ENCODE measurements around the gene POLR3G.

The POLR3G gene

GRCh38 chr5:90503596-90503995 lies 28.9 kb downstream of the POLR3G start:
- DNase-seq (ENCODE audit: low spot score): no peak

DNA sequence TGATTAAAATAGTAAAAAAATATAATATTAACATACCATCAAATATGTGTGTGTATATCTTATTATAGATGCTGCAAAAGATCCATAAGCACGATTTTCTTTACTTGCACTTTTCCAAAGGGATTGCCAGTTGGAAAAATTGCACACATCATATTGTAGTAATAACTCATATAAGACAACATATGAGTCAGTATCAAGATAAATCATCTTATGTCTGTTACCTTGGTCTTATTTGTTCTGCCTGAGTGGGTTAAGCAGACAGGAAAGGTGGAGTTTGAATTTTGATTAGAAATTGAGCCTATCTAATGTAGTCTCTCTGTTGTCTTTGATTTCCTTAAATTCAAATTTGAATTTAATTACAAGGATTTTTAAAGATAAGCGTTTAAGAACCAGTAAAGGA lies 30.1 kb downstream of the POLR3G start:
- no peak for DNase-seq (ENCODE audit: low spot score)

GRCh38 chr5:90506221-90506620 lies 31.6 kb downstream of the POLR3G start:
- no peak for DNase-seq (ENCODE audit: low spot score)

- DNase-seq (ENCODE audit: low spot score): no peak
Measured at GRCh38 chr5:90510438-90510837, 35.8 kb downstream of the POLR3G start.

- no peak for DNase-seq (ENCODE audit: low spot score)
Measured at GRCh38 chr5:90514520-90514919, 39.9 kb downstream of the POLR3G start.

GRCh38 chr5:90518661-90519060 lies 44.0 kb downstream of the POLR3G start:
- no peak for DNase-seq (ENCODE audit: low spot score)

GRCh38 chr5:90519081-90519480 lies 44.4 kb downstream of the POLR3G start:
- no peak for DNase-seq (ENCODE audit: low spot score)

DNA sequence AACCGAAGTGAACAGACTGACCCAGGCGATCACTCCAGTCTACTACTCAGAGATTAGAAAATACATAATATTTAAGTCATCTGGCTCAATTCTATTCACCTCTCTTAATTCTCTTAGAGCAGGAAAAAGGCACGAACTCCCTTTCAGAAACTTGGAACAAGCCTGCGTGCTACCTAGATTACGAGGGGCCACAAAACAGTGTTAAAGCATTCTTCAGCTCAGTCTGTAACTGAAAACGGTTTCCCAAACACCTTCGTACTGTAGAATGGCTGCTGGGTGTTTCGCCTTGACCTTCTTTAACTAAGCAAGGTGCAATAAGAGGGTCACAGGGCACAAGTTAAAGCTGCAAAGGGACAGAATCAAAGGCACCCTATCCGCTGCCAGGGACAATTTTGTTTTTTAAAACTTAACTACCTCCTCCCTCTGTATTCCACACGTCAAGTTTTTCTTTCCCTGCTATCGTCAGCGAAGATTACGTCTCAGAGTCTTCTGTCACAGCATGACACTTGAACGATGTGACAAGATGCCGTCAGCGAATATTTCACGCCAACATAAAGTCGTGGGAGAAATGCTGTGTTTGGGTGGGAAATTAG lies 54.0 kb downstream of the POLR3G start:
- DNase-seq (ENCODE audit: low spot score): no peak

GRCh38 chr5:90529194-90529938 lies 54.7 kb downstream of the POLR3G start, which contains the start of gene LYSMD3:
Gene LYSMD3, minus strand, starts transcription at chr5:90529584. Its CDS starts 4,295 bp downstream, at chr5:90525289.
- DNase-seq (ENCODE audit: low spot score): peak; percentile 99

DNA sequence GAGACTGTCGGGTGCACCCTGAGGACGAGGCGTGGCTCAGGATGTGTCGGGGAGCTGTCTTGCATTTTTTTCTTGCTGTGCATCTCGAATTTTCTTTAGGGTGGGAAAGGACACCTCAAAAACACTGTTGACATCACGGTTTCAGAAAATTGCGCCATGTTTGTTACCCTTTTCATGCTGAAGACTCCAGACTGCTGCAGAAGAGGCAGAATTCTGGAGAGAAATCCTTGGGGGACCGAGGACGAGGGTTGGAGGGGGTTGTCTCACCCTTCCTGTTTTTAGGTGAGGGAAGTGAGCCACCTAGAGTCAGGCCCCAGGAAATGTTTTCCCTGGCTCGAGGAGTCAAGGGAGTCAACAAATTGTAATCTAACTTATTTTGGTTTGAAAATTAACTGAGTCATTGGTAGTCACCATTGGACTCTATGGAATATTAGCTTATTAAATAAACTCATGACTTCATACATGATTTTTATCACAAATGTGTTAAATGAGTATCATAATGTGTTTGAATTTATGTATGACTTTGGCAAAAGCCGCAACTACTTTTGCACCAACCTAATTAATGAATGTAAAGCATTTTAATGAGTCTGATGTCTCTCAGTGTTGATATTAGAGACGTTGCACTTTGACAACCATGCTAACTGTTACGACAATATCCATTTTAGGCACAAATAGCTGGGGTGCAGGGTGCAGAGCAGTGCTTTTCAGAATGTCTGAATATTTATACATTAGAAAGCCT lies 55.4 kb downstream of the POLR3G start:
- DNase-seq (ENCODE audit: low spot score): peak; percentile 75

GRCh38 chr5:90530736-90531487 lies 56.2 kb downstream of the POLR3G start:
- DNase-seq (ENCODE audit: low spot score): no peak

DNA sequence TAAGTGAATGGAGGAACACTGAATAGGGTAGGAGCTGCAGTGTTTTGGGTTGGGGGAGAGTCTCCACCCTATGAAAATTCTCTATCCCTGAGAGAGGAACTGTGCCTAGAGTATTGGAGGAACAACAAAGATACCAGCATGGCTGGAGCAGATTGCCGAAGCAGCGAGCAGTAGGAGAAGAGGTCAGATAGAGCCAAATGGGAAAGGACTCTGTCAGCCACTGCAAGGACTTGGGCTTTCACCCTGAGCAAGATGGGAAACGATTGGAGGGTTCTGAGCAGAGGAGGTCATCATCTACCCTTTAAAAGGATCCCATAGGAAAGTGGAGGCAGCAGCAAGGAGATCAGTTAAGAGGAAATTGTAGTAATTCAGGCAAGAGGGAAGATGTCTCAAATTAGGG lies 59.1 kb downstream of the POLR3G start:
- no peak for DNase-seq (ENCODE audit: low spot score)

DNA sequence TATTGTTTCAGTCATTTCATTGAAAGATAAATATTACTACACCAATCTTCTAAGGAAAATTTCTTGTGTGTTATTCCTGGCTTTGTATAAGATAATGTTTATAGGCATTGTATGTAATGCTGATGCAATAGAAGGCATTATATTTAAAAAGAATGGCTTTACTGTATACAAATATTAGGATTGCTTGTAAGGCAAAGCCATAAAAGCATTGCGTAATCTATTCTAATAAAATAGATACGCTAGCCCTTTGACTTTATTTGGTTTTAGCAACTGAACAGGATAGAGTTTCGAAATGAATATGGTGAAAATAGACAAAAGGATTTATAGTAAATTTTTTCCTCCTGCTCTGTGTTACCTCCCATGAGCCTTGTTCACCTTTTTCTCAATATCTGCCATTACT lies 60.3 kb downstream of the POLR3G start:
- no peak for DNase-seq (ENCODE audit: low spot score)

- no peak for DNase-seq (ENCODE audit: low spot score)
Measured at GRCh38 chr5:90542827-90543519, 68.3 kb downstream of the POLR3G start.

GRCh38 chr5:90545511-90545910 lies 70.8 kb downstream of the POLR3G start:
- DNase-seq (ENCODE audit: low spot score): no peak

- DNase-seq (ENCODE audit: low spot score): no peak
Measured at GRCh38 chr5:90546216-90546837, 71.7 kb downstream of the POLR3G start.

- no peak for DNase-seq (ENCODE audit: low spot score)
Measured at GRCh38 chr5:90547072-90547536, 72.4 kb downstream of the POLR3G start.

GRCh38 chr5:90548069-90548593 lies 73.5 kb downstream of the POLR3G start:
- DNase-seq (ENCODE audit: low spot score): no peak

DNA sequence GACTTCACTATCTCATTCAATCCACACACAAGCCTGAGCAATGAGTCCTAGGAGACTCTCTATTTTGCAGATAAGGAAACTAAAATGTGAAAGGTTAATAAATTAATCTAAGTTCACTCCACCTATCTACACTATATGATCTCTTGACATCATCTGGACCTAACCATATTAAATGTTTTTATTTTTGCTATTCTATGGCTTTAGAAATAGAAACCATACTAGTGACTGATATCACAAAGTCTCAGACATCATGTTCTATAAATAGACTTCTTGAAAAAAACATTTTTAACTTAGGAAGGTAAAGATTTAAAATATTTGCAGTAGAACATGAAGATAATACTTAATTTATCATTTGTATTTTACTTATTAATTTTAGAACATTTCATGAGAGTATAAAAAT lies 74.6 kb downstream of the POLR3G start:
- no peak for DNase-seq (ENCODE audit: low spot score)

DNA sequence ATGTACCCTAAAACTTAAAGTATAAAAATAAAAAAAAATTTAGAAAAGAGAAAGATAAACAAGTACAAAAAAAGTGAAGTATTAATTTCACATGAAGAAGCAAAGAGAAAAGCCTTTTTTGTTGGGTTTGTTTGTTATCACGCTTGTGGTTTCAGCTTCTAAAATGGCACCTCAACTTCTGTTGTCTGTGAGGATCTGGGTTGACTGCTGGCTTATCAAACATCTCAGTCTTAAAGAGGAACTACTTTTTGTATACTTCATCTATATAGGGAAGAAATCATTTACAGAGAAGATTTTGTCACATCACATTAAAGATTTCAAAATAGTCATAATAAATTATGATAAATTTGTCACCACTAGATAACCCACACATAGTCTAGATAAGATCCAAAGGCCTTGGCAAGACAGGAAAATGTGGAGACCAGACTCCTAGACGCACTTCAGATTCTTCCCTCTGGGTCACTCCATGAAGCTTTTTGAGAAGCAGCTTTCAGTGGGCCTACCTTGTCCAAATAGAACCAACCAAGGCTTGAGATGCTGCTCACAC lies 75.1 kb downstream of the POLR3G start:
- DNase-seq (ENCODE audit: low spot score): no peak

DNA sequence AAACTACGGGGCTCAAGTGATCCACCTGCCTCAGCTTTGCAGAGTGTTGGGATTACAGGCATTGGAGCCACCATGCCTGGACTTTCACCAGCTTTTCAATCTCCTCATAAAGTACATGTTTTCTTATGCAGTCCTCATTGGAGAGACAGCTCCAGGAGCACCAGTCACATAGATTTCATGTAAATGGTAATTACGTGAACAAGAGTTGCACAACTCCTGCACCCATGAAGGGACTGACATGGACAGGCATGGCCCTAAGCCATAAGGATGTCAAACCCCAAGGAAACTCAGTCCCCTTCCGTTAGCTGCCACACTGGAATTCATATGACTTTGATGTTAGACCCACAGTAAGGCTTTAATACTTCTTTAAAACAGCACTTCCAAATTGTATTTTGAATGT lies 76.3 kb downstream of the POLR3G start:
- no peak for DNase-seq (ENCODE audit: low spot score)
